ENCODE measurements around the gene TMEM132A. TPM values are rescaled to one million over a fixed set of nuclear protein-coding genes. Genes with fewer than 3 reads are reported as not detected.

The TMEM132A gene
- polyA plus RNA-seq, 1 donor from 2014 or later: 0.26 TPM

- H3K4me1 Mint-ChIP-seq: peaks cover 8 to 12% (median 9%) of the 10 kb centered on the region in 3 donors
These were observed 54.5 kb downstream of the TMEM132A start for GRCh38 chr11:60978546-60979380.

DNA sequence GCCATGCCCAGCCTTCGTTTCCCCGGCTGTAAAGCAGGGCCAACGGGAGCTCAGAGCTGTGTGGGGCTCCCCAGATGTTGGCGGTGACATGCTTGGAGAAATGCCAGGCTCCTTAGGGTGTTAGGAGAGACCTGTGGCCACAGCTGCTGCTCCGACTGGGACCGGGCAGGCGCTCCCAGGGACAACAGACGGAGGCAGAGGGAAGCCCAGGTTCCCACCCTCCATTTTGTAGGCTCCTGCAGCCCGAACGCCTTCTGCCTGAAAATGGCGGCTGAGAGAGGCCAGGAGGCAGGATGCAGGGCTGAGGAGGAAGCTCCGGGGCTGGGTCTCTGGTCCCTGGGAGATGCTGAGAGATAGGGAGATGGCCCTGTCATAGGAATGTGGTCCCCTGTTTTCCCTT is 57.3 kb downstream of the TMEM132A start:
- Mint-ChIP-seq H3K4me1 (peaks cover 19 to 30% (median 20%) of the 10 kb centered on the region in 3 donors), H3K9me3 (no peaks in the 10 kb centered on the region), H3K36me3 (no peaks in the 10 kb centered on the region), H3K27ac (no peak overlapping the region), H3K4me3 (no peak overlapping the region), H3K27me3 (peaks cover 2% of the 10 kb centered on the region)

More at GRCh38 chr11:60978546-60979380, 54.5 kb downstream of the TMEM132A start:
- Mint-ChIP-seq H3K4me3 (peak overlapping the region in 2 of 4 donors; percentile 9 to 28), H3K36me3 (no peaks in the 10 kb centered on the region), H3K27me3 (peaks cover 2% of the 10 kb centered on the region), H3K9me3 (no peaks in the 10 kb centered on the region), H3K27ac (no peak overlapping the region)

GRCh38 chr11:60982184-60982583 is 57.9 kb downstream of the TMEM132A start:
- no peak overlapping the region for H3K27ac Mint-ChIP-seq
- peaks cover 20 to 30% (median 20%) of the 10 kb centered on the region in 3 donors for H3K4me1 Mint-ChIP-seq
- peaks cover 2% of the 10 kb centered on the region for H3K27me3 Mint-ChIP-seq
- no peaks in the 10 kb centered on the region for H3K36me3 Mint-ChIP-seq
- peak overlapping the region in 1 of 4 donors; percentile 33 for H3K4me3 Mint-ChIP-seq
- H3K9me3 Mint-ChIP-seq: no peaks in the 10 kb centered on the region

- H3K27me3 Mint-ChIP-seq: peaks cover 2% of the 10 kb centered on the region
- peak overlapping the region in 1 of 3 donors; percentile 86 for H3K27ac Mint-ChIP-seq
- H3K36me3 Mint-ChIP-seq: no peaks in the 10 kb centered on the region
- H3K4me1 Mint-ChIP-seq: peaks cover 20 to 29% (median 23%) of the 10 kb centered on the region in 3 donors
- H3K4me3 Mint-ChIP-seq: no peak overlapping the region
- H3K9me3 Mint-ChIP-seq: no peaks in the 10 kb centered on the region
These were observed 59.9 kb downstream of the TMEM132A start for GRCh38 chr11:60984149-60984548.

- H3K9me3 Mint-ChIP-seq: no peaks in the 10 kb centered on the region
- no peaks in the 10 kb centered on the region for H3K36me3 Mint-ChIP-seq
- peaks cover 2% of the 10 kb centered on the region for H3K27me3 Mint-ChIP-seq
- peak overlapping the region in 1 of 3 donors; percentile 86 for H3K27ac Mint-ChIP-seq
- H3K4me3 Mint-ChIP-seq: no peak overlapping the region
- peaks cover 22 to 34% (median 28%) of the 10 kb centered on the region in 3 donors for H3K4me1 Mint-ChIP-seq
These were observed 60.4 kb downstream of the TMEM132A start for GRCh38 chr11:60984636-60985035.

DNA sequence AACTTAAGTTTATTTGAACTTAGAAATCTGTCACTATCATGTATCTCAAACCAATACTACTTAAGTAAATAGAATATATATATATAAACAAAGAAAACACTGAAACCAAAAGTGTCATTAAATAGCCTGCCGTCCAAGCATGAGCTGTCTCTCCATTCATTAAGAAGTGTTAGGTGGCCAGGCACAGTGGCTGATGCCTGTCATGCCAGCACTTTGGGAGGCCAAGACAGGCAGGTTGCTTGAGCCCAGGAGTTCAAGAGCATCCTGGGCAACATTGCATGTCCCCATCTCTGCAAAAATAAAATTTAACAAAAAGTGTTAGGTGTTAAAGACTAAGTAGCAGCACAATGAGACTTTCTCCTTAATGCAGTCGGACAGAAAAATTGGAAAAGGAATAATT is 61.2 kb downstream of the TMEM132A start:
- Mint-ChIP-seq H3K36me3 (no peaks in the 10 kb centered on the region), H3K27ac (peak overlapping the region; percentile 10 to 96 (median 94)), H3K27me3 (peaks cover 2% of the 10 kb centered on the region), H3K9me3 (no peaks in the 10 kb centered on the region), H3K4me3 (no peak overlapping the region), H3K4me1 (peaks cover 22 to 37% (median 29%) of the 10 kb centered on the region in 3 donors)

- peaks cover 2% of the 10 kb centered on the region for H3K27me3 Mint-ChIP-seq
- H3K27ac Mint-ChIP-seq: peak overlapping the region; percentile 10 to 96 (median 94)
- H3K36me3 Mint-ChIP-seq: no peaks in the 10 kb centered on the region
- peaks cover 22 to 37% (median 29%) of the 10 kb centered on the region in 3 donors for H3K4me1 Mint-ChIP-seq
- H3K9me3 Mint-ChIP-seq: no peaks in the 10 kb centered on the region
- H3K4me3 Mint-ChIP-seq: peak overlapping the region in 1 of 4 donors; percentile 73
These were observed 62.0 kb downstream of the TMEM132A start for GRCh38 chr11:60985991-60986915.

Other genes with a start within 250 kb of the TMEM132A start
- gene MS4A8, start 224.8 kb upstream of the TMEM132A start, polyA plus RNA-seq: not detected
- gene MS4A18, start 199.7 kb upstream of the TMEM132A start, polyA plus RNA-seq: not detected
- not detected for gene MS4A15, start 167.6 kb upstream of the TMEM132A start, polyA plus RNA-seq
- not detected for gene MS4A10, start 139.1 kb upstream of the TMEM132A start, polyA plus RNA-seq
- gene CCDC86, start 82.3 kb upstream of the TMEM132A start, polyA plus RNA-seq: 21.1 TPM
- 0.16 TPM for gene PTGDR2, start 68.5 kb upstream of the TMEM132A start, polyA plus RNA-seq
- gene ZP1, start 56.9 kb upstream of the TMEM132A start, polyA plus RNA-seq: not detected
- 18.5 TPM for gene PRPF19, start 17.9 kb upstream of the TMEM132A start, polyA plus RNA-seq
- 259 TPM for gene TMEM109, start 10.3 kb upstream of the TMEM132A start, polyA plus RNA-seq
- gene SLC15A3, start 27.7 kb downstream of the TMEM132A start, polyA plus RNA-seq: 15.2 TPM
- gene CD6, start 47.2 kb downstream of the TMEM132A start, polyA plus RNA-seq: 8.6 TPM
- 7.7 TPM for gene CD5, start 178.0 kb downstream of the TMEM132A start, polyA plus RNA-seq
- gene VPS37C, start 237.0 kb downstream of the TMEM132A start, polyA plus RNA-seq: 2.0 TPM